Fibroblast of lung (primary cell): ENCODE measurements around the gene FCRL5. TPM values are rescaled to one million over a fixed set of nuclear protein-coding genes. Genes with fewer than 3 reads are reported as not detected.

ENCODE experiments used
- DNase-seq, 2 donors: peaks; one replicate each; pipeline versions ENCODE4 v3.0.0 to v3.0.0-alpha.2; 2010; ENCODE audit warnings: low read depth in 2 of 2
- H2AFZ ChIP-seq: 2 replicates; pipeline ENCODE4 v1.5.1; 2012; ENCODE audit warnings: low read length, control low read depth, inconsistent platforms
- H3K27ac ChIP-seq: 2 replicates; pipeline ENCODE4 v1.5.1; 2011; ENCODE audit warnings: low read length, control low read depth; ENCODE audit not compliant: insufficient read depth
- H3K27me3 ChIP-seq: 2 replicates; pipeline ENCODE4 v1.5.1; 2011; ENCODE audit warnings: mild to moderate bottlenecking, low read length; ENCODE audit not compliant: control insufficient read depth, insufficient read depth
- H3K36me3 ChIP-seq: 2 replicates; pipeline ENCODE4 v1.5.1; 2011; ENCODE audit warnings: low read length; ENCODE audit not compliant: control insufficient read depth, insufficient read depth
- H3K4me1 ChIP-seq: 2 replicates; pipeline ENCODE4 v1.5.1; 2011; ENCODE audit warnings: low read length; ENCODE audit not compliant: control insufficient read depth, insufficient read depth; ENCODE audit errors: extremely low read depth
- H3K4me2 ChIP-seq: 2 replicates; pipeline ENCODE4 v1.5.1; 2011; ENCODE audit warnings: low read length, control low read depth; ENCODE audit not compliant: insufficient read depth; ENCODE audit errors: extremely low read depth
- H3K4me3 ChIP-seq, 4 experiments: fragments of 200-600 bp in 1 of 4; sonication (generic) in 1 of 4; replicated peaks in 1 of 4; 2 replicates each; pipeline ENCODE4 v1.5.1; 2011 to 2016; ENCODE audit warnings: low read length in 4 of 4, low read depth in 3 of 4, mild to moderate bottlenecking in 3 of 4, control low read depth in 2 of 4, inconsistent platforms in 1 of 4, mixed read lengths in 1 of 4; ENCODE audit not compliant: insufficient read depth in 1 of 4; ENCODE audit errors: control extremely low read depth in 1 of 4
- H3K79me2 ChIP-seq: 2 replicates; pipeline ENCODE4 v1.5.1; 2012; ENCODE audit warnings: mild to moderate bottlenecking, low read length, inconsistent platforms; ENCODE audit not compliant: control insufficient read depth, insufficient read depth
- H3K9ac ChIP-seq: 2 replicates; pipeline ENCODE4 v1.5.1; 2011; ENCODE audit warnings: mild to moderate bottlenecking, low read length, control low read depth; ENCODE audit not compliant: insufficient read depth
- H3K9me3 ChIP-seq: 2 replicates; pipeline ENCODE4 v1.5.1; 2012; ENCODE audit warnings: low read depth, low read length; ENCODE audit not compliant: control insufficient read depth, insufficient read depth
- H4K20me1 ChIP-seq: 2 replicates; pipeline ENCODE4 v1.5.1; 2011; ENCODE audit warnings: low read length; ENCODE audit not compliant: control insufficient read depth, insufficient read depth; ENCODE audit errors: extremely low read depth
- EZH2 ChIP-seq: IDR thresholded peaks from 2 replicates; pipeline ENCODE4 v1.5.1; 2012; ENCODE audit warnings: low read length, control low read depth, mild to moderate bottlenecking; ENCODE audit errors: missing control alignments
- polyA plus RNA-seq, 2 donors: library from polyadenylated mRNA; depleted of rRNA in 1 of 2; stranded (reverse) in 1 of 2; unstranded in 1 of 2; fragments of >200 nt; gene quantifications; 2 replicates each; pipeline ENCODE4 v1.2.1, GENCODE V29; 2011 to 2012; ENCODE audit warnings: missing spikeins in 1 of 2
- total RNA-seq: library from RNA; depleted of rRNA; stranded (reverse); fragments of >200 nt; gene quantifications from 2 replicates; pipeline ENCODE4 v1.2.1, GENCODE V29; 2014
- TF ChIP-seq, protein P1 (sequence below), 2 donors: IDR thresholded peaks in 1 of 2; conservative IDR thresholded peaks in 1 of 2; 1 replicate in 1 of 2; 2 replicates in 1 of 2; pipeline ENCODE4 v1.5.1; 2011 to 2012; ENCODE audit warnings: low read length in 2 of 2, control low read depth in 1 of 2, inconsistent platforms in 1 of 2, low read depth in 1 of 2, mild to moderate bottlenecking in 1 of 2

Gene FCRL5
- total and polyA plus RNA-seq, 2 donors (not counting 1 experiment from before 2014, with no cell fraction given): 0.05 TPM; not detected in 1

DNA sequence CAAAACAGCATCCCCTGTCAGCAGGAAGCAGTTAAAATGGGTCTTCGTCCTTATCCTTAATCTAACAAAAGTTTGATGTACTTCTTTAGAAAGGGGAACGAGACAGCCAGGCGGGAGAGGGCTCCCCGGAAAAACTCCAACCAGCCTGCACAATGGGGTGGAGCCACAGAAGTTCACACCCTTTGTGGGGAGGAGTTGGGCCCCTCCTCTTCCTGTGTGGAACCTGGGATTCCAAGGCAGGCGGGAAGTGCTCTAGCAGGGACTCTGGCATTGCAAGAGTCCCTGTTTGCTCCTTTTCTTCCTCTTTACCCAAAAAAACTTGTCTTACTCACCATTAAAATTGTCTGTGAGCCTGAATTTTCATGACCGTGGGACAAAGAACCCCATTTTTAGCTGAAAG is 47.7 kb downstream of the FCRL5 start:
- no peak overlapping the region for H3K27ac ChIP-seq
- H2AFZ ChIP-seq: no peak overlapping the region
- H3K79me2 ChIP-seq: no peaks in the 10 kb centered on the region
- H3K4me2 ChIP-seq: no peak overlapping the region
- no peaks in the 10 kb centered on the region for H3K27me3 ChIP-seq
- no peak for DNase-seq
- H3K4me3 ChIP-seq: no peak overlapping the region
- no peak for TF ChIP-seq EZH2
- TF ChIP-seq, protein P1, sequence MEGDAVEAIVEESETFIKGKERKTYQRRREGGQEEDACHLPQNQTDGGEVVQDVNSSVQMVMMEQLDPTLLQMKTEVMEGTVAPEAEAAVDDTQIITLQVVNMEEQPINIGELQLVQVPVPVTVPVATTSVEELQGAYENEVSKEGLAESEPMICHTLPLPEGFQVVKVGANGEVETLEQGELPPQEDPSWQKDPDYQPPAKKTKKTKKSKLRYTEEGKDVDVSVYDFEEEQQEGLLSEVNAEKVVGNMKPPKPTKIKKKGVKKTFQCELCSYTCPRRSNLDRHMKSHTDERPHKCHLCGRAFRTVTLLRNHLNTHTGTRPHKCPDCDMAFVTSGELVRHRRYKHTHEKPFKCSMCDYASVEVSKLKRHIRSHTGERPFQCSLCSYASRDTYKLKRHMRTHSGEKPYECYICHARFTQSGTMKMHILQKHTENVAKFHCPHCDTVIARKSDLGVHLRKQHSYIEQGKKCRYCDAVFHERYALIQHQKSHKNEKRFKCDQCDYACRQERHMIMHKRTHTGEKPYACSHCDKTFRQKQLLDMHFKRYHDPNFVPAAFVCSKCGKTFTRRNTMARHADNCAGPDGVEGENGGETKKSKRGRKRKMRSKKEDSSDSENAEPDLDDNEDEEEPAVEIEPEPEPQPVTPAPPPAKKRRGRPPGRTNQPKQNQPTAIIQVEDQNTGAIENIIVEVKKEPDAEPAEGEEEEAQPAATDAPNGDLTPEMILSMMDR (conservative IDR thresholded peaks at IDR 0.05 in 1 of 2, IDR thresholded peaks at IDR 0.05 in 1 of 2; ENCODE audit: low read depth in 1 of 2, low read length in 2 of 2): no peak
- H3K36me3 ChIP-seq: no peaks in the 10 kb centered on the region
- H4K20me1 ChIP-seq: no peaks in the 10 kb centered on the region
- H3K9me3 ChIP-seq: no peaks in the 10 kb centered on the region
- no peaks in the 10 kb centered on the region for H3K4me1 ChIP-seq
- no peak overlapping the region for H3K9ac ChIP-seq

DNA sequence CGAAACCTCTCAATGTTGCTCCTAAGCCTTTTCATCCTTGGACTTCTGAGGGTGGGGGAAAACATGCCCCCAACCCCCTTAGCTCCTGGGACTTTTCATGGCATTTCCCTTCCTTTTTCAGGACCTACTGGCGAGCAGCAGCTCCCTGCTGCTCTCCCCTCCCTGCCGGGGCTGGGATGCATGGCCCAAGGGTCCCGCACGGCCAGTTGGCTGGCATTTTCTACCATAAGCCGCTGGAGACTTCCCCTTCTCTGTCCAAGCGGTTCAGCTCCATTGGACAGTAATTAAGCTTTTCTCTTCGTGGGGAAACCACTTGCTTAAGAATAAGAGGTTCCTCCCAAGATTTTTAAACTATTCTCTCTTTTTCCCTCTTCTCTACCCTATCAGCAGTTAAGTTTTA is 52.8 kb downstream of the FCRL5 start:
- Histone ChIP-seq H4K20me1 (no peaks in the 10 kb centered on the region), H3K36me3 (no peaks in the 10 kb centered on the region), H3K79me2 (no peaks in the 10 kb centered on the region), H3K9ac (no peak overlapping the region), H3K4me1 (no peaks in the 10 kb centered on the region), H3K27ac (no peak overlapping the region), H3K9me3 (no peaks in the 10 kb centered on the region), H2AFZ (no peak overlapping the region), H3K4me3 (no peak overlapping the region), H3K4me2 (no peak overlapping the region), H3K27me3 (no peaks in the 10 kb centered on the region)
- DNase-seq: no peak
- no peak for TF ChIP-seq EZH2
- TF ChIP-seq, protein P1 (conservative IDR thresholded peaks at IDR 0.05 in 1 of 2, IDR thresholded peaks at IDR 0.05 in 1 of 2; ENCODE audit: low read depth in 1 of 2, low read length in 2 of 2): no peak

DNA sequence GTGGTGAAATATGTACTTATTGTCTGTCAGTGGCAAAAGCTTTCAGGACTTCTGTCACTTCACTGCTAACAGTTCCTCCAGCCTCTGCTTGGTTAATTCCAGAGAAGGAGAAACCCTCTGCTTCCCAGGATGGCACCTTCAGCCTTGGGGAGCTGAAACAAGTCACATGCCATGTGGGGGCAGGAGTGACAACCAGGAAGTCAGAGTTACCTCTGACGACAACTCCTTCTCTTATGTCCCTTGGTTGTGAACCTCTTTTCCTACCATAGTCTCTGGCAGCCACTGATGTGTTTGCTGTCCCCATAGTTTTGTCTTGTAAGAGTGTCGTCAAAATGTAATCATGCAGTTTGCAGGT is 53.6 kb downstream of the FCRL5 start:
- Histone ChIP-seq H3K9ac (no peak overlapping the region), H3K4me2 (no peak overlapping the region), H3K27ac (no peak overlapping the region), H4K20me1 (no peaks in the 10 kb centered on the region), H3K9me3 (no peaks in the 10 kb centered on the region), H3K27me3 (no peaks in the 10 kb centered on the region), H3K4me3 (no peak overlapping the region), H2AFZ (no peak overlapping the region), H3K79me2 (no peaks in the 10 kb centered on the region), H3K36me3 (no peaks in the 10 kb centered on the region), H3K4me1 (no peaks in the 10 kb centered on the region)
- no peak for DNase-seq
- TF ChIP-seq, protein P1 (conservative IDR thresholded peaks at IDR 0.05 in 1 of 2, IDR thresholded peaks at IDR 0.05 in 1 of 2; ENCODE audit: low read depth in 1 of 2, low read length in 2 of 2): no peak
- TF ChIP-seq EZH2: no peak
